B cell (primary cell): Measurements from ENCODE around the gene CMTM3. TPM values are rescaled to one million over a fixed set of nuclear protein-coding genes. Genes with fewer than 3 reads are reported as not detected.

ENCODE experiments used
- ATAC-seq: fragments of 200-7000 bp; cut with Tn5 transposase; one replicate; pipeline ENCODE4 v1.10.0; 2021; ENCODE audit warnings: low read depth, mild to moderate bottlenecking, moderate number of reproducible peaks, moderate library complexity
- CTCF ChIA-PET: fragments of 350-600 bp; sonication (Branson Sonifier 250); formaldehyde crosslinking; loops from one replicate; lab custom pipeline; 2021; ENCODE audit warnings: antibody characterized with exemption, inconsistent platforms; lab: Charles Lee
- POLR2A ChIA-PET: fragments of 350-600 bp; sonication (Branson Sonifier 250); formaldehyde crosslinking; loops from one replicate; lab custom pipeline; 2021; ENCODE audit warnings: antibody characterized with exemption; lab: Charles Lee
- DNase-seq: peaks from one replicate; pipeline ENCODE4 v3.0.0; 2013
- H2AFZ ChIP-seq: 2 replicates; pipeline ENCODE4 v1.6.1; 2012; ENCODE audit warnings: mild to moderate bottlenecking, low read depth, low read length; ENCODE audit not compliant: insufficient read depth, poor library complexity, severe bottlenecking
- H3K27ac ChIP-seq, 2 donors: 1 replicate in 1 of 2; 2 replicates in 1 of 2; pipeline ENCODE4 v1.5.1; 2012 to 2013; ENCODE audit warnings: low read length in 2 of 2, mild to moderate bottlenecking in 2 of 2, moderate library complexity in 1 of 2
- H3K27me3 ChIP-seq, 4 experiments: fragments of 200-600 bp in 1 of 4; sonication (generic) in 1 of 4; replicated peaks in 1 of 4; 1 replicate in 2 of 4; 2 replicates in 2 of 4; pipeline versions ENCODE4 v1.6.1 to v1.7.0; 2013 to 2016; ENCODE audit warnings: low read length in 3 of 4, mild to moderate bottlenecking in 2 of 4, mixed read lengths in 1 of 4, moderate library complexity in 1 of 4; ENCODE audit not compliant: insufficient read depth in 4 of 4, control insufficient read depth in 3 of 4; ENCODE audit errors: control extremely low read depth in 1 of 4
- H3K36me3 ChIP-seq, 2 experiments: replicated peaks in 1 of 2; 1 replicate in 1 of 2; 2 replicates in 1 of 2; pipeline versions ENCODE4 v1.6.1 to v1.7.1; 2013; ENCODE audit warnings: low read length in 1 of 2; ENCODE audit not compliant: insufficient read depth in 2 of 2, control insufficient read depth in 1 of 2; ENCODE audit errors: control extremely low read depth in 1 of 2, extremely low read depth in 1 of 2
- H3K4me1 ChIP-seq, 2 donors: fragments of 200-600 bp in 1 of 2; sonication (generic) in 1 of 2; 1 replicate in 1 of 2; 2 replicates in 1 of 2; pipeline versions ENCODE4 v1.5.1 to v1.6.1; 2013 to 2017; ENCODE audit warnings: low read length in 2 of 2; ENCODE audit not compliant: control insufficient read depth in 2 of 2, insufficient read depth in 2 of 2
- H3K4me2 ChIP-seq: replicated peaks from 2 replicates; pipeline ENCODE3; 2012; ENCODE audit warnings: mild to moderate bottlenecking, low read depth, low read length; ENCODE audit not compliant: poor library complexity, severe bottlenecking
- H3K4me3 ChIP-seq, 5 experiments: fragments of 200-600 bp in 1 of 5; sonication (generic) in 1 of 5; 1 replicate in 3 of 5; 2 replicates in 2 of 5; pipeline versions ENCODE4 v1.5.1 to v1.7.0; 2011 to 2016; ENCODE audit warnings: low read length in 4 of 5, mild to moderate bottlenecking in 4 of 5, low read depth in 2 of 5, control low read depth in 1 of 5, moderate library complexity in 1 of 5; ENCODE audit not compliant: insufficient read depth in 1 of 5; ENCODE audit errors: control extremely low read depth in 1 of 5, extremely low read depth in 1 of 5
- H3K79me2 ChIP-seq: fragments of 200-600 bp; sonication (generic); one replicate; pipeline ENCODE4 v1.6.0; 2016; ENCODE audit warnings: low read length; ENCODE audit not compliant: control insufficient read depth, insufficient read depth
- H3K9ac ChIP-seq: fragments of 200-600 bp; sonication (generic); 2 replicates; pipeline ENCODE4 v1.6.1; 2017; ENCODE audit warnings: mild to moderate bottlenecking, low read length, moderate library complexity
- H3K9me3 ChIP-seq, 3 donors: one replicate each; pipeline versions ENCODE4 v1.6.1 to v1.7.1; 2013; ENCODE audit warnings: low read length in 2 of 3; ENCODE audit not compliant: control insufficient read depth in 2 of 3, insufficient read depth in 1 of 3; ENCODE audit errors: control extremely low read depth in 1 of 3
- H4K20me1 ChIP-seq: 2 replicates; pipeline ENCODE4 v1.6.0; 2012; ENCODE audit warnings: mild to moderate bottlenecking, low read length; ENCODE audit not compliant: insufficient read depth, control insufficient read depth, poor library complexity, severe bottlenecking
- H3K27ac Mint-ChIP-seq: one replicate; pipeline ENCODE4 v1.8.0; 2021; ENCODE audit warnings: mixed read lengths
- H3K27me3 Mint-ChIP-seq: one replicate; pipeline ENCODE4 v1.8.0; 2021; ENCODE audit warnings: mixed read lengths
- H3K4me1 Mint-ChIP-seq: one replicate; pipeline ENCODE4 v1.8.0; 2021; ENCODE audit warnings: mixed read lengths
- H3K4me3 Mint-ChIP-seq: one replicate; pipeline ENCODE4 v1.8.0; 2021; ENCODE audit warnings: mixed read lengths
- H3K9me3 Mint-ChIP-seq: one replicate; pipeline ENCODE4 v1.8.0; 2022; ENCODE audit warnings: mixed read lengths; ENCODE audit not compliant: insufficient read depth
- EZH2 ChIP-seq: IDR thresholded peaks from 2 replicates; pipeline ENCODE4 v1.6.1; 2012; ENCODE audit warnings: borderline replicate concordance, low read depth, mild to moderate bottlenecking, moderate library complexity, low read length; ENCODE audit not compliant: insufficient read depth, poor library complexity, severe bottlenecking
- WGBS: methylation state at CpG from one replicate; pipeline ENCODE4 v1.1.5; 2013; ENCODE audit warnings: missing lambda C conversion rate; ENCODE audit not compliant: insufficient coverage; 5-methylcytosine and 5-hydroxymethylcytosine counted together
- intact Hi-C: fragments of 100-400 bp; cut with micrococcal nuclease; formaldehyde crosslinking; loops from one replicate; pipeline ENCODE4 v1.10.0; 2022
- polyA plus RNA-seq: library from polyadenylated mRNA; depleted of rRNA; stranded (reverse); fragments of >200 nt; gene quantifications from 2 replicates; pipeline ENCODE4 v1.2.3, GENCODE V29; 2012
- total RNA-seq, 2 donors: library from RNA; stranded (reverse); fragments of 120-200 nt in 1 of 2; gene quantifications; 1 replicate in 1 of 2; 2 replicates in 1 of 2; pipeline versions ENCODE4 v1.2.3 to v1.2.4, GENCODE V29; 2013 to 2022
- TF ChIP-seq, protein P1 (sequence below): fragments of 200-600 bp; IDR thresholded peaks from one replicate; pipeline ENCODE4 v1.8.0; 2022; ENCODE audit warnings: antibody characterized with exemption, mild to moderate bottlenecking

The CMTM3 gene
- total and polyA plus RNA-seq, 2 donors (not counting 1 experiment from before 2014, with no cell fraction given), result 7.5 to 8.7 TPM

DNA sequence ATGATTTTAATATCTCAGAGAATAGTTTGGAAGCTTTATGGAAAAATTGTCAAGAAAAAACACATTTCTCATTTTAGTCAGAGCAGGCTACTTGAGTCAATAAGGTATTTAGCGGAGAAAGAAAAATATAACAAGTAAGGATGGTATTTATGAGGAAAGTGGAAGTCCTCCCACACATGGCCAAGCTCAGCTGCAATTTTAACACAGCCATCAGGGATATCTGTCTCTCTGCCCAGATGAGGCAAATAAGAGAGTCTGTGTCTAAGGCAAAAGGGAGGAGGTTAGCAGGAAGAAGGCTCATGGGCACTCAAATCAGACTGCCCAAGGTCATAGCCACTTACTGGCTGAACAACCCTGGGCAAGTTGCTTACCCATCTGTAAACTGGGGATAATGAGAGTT lies 30.4 kb upstream of the CMTM3 start:
- no peak overlapping the region for H3K4me2 ChIP-seq
- H3K4me3 Mint-ChIP-seq, result no peak overlapping the region
- no peak overlapping the region for H3K27ac ChIP-seq
- POLR2A ChIA-PET, result no interaction called here
- H3K27ac Mint-ChIP-seq, result no peak overlapping the region
- H3K36me3 ChIP-seq, result no peaks in the 10 kb centered on the region
- peaks cover 8 to 14% of the 10 kb centered on the region in 2 donors for H3K4me1 ChIP-seq
- H3K9ac ChIP-seq, result no peak overlapping the region
- DNase-seq, result no peak
- TF ChIP-seq, protein P1, sequence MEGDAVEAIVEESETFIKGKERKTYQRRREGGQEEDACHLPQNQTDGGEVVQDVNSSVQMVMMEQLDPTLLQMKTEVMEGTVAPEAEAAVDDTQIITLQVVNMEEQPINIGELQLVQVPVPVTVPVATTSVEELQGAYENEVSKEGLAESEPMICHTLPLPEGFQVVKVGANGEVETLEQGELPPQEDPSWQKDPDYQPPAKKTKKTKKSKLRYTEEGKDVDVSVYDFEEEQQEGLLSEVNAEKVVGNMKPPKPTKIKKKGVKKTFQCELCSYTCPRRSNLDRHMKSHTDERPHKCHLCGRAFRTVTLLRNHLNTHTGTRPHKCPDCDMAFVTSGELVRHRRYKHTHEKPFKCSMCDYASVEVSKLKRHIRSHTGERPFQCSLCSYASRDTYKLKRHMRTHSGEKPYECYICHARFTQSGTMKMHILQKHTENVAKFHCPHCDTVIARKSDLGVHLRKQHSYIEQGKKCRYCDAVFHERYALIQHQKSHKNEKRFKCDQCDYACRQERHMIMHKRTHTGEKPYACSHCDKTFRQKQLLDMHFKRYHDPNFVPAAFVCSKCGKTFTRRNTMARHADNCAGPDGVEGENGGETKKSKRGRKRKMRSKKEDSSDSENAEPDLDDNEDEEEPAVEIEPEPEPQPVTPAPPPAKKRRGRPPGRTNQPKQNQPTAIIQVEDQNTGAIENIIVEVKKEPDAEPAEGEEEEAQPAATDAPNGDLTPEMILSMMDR, result no peak
- TF ChIP-seq EZH2, result no peak
- peaks cover 25% of the 10 kb centered on the region for H3K27me3 Mint-ChIP-seq
- no peak overlapping the region for H3K4me3 ChIP-seq
- intact Hi-C loops, result no loop called here
- H4K20me1 ChIP-seq, result peaks cover 10% of the 10 kb centered on the region
- ATAC-seq, result no peak
- H3K9me3 ChIP-seq, result peaks cover 0 to 2% (median 0%) of the 10 kb centered on the region in 3 donors
- H2AFZ ChIP-seq, result no peak overlapping the region
- no CpG with 5 or more reads among the region's 1 CpG for WGBS
- H3K79me2 ChIP-seq, result no peaks in the 10 kb centered on the region
- peaks cover 0 to 23% (median 19%) of the 10 kb centered on the region in 4 experiments for H3K27me3 ChIP-seq
- peaks cover 10% of the 10 kb centered on the region for H3K4me1 Mint-ChIP-seq
- CTCF ChIA-PET, result interaction anchor here (0.7 kb wide), 1 partner anchor 93 kb away, joined by 3 read pairs; no protein-coding TSS in a partner anchor
- H3K9me3 Mint-ChIP-seq, result no peaks in the 10 kb centered on the region

DNA sequence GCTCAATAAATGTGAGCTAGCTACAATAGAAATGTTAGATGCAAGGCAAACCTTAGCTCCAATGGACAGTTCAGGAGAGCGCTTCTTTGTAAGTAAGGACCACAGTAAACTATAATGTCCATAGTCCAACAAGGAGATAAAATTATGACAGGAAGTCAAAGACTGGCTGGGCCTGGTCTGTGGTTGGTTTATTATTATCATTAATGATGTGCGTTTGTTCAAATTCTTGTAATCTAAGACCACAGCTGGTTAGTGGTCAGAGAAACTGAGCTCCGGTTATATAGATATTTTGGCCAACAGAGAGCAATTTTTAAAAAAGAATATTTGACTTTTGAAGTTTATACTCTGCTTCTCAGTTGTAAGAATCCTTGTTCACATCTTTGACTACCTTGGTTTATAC lies 30.0 kb upstream of the CMTM3 start:
- Mint-ChIP-seq H3K4me3 (no peak overlapping the region), H3K27me3 (peaks cover 27% of the 10 kb centered on the region), H3K27ac (no peak overlapping the region), H3K4me1 (peaks cover 10% of the 10 kb centered on the region), H3K9me3 (no peaks in the 10 kb centered on the region)
- ChIA-PET CTCF (interaction anchor here (0.7 kb wide), 1 partner anchor 93 kb away, joined by 3 read pairs; no protein-coding TSS in a partner anchor), POLR2A (interaction anchor here (0.5 kb wide), 1 partner anchor 70 kb away, joined by 9 read pairs; no protein-coding TSS in a partner anchor)
- H3K9ac ChIP-seq, result no peak overlapping the region
- no peak overlapping the region for H3K4me2 ChIP-seq
- ATAC-seq (no peak), DNase-seq (no peak)
- no peaks in the 10 kb centered on the region for H3K79me2 ChIP-seq
- H4K20me1 ChIP-seq, result peaks cover 6% of the 10 kb centered on the region
- peaks cover 0 to 28% (median 23%) of the 10 kb centered on the region in 4 experiments for H3K27me3 ChIP-seq
- peaks cover 0 to 2% (median 0%) of the 10 kb centered on the region in 3 donors for H3K9me3 ChIP-seq
- no peaks in the 10 kb centered on the region for H3K36me3 ChIP-seq
- no peak overlapping the region for H3K27ac ChIP-seq
- TF ChIP-seq, protein P1, result no peak
- no peak for TF ChIP-seq EZH2
- WGBS, result 100% methylated on average over 1 of the region's 3 CpGs
- no peak overlapping the region for H3K4me3 ChIP-seq
- intact Hi-C loops, result no loop called here
- no peak overlapping the region for H2AFZ ChIP-seq
- peaks cover 13 to 18% of the 10 kb centered on the region in 2 donors for H3K4me1 ChIP-seq
